Glomerular endothelial cell (primary cell): Measurements from ENCODE around the gene LOXL1. TPM values are rescaled to one million over a fixed set of nuclear protein-coding genes. Genes with fewer than 3 reads are reported as not detected.

Source experiments
- DNase-seq: peaks from one replicate; pipeline ENCODE4 v3.0.0-alpha.2; 2011; ENCODE audit warnings: low read depth, low spot score; ENCODE audit errors: extremely low read depth
- total RNA-seq: library from RNA; depleted of rRNA; stranded (reverse); fragments of >200 nt; gene quantifications from 2 replicates; pipeline ENCODE4 v1.2.3, GENCODE V29; 2015

LOXL1 gene
- total RNA-seq, 1 donor from 2014 or later, result 37.7 TPM

DNA sequence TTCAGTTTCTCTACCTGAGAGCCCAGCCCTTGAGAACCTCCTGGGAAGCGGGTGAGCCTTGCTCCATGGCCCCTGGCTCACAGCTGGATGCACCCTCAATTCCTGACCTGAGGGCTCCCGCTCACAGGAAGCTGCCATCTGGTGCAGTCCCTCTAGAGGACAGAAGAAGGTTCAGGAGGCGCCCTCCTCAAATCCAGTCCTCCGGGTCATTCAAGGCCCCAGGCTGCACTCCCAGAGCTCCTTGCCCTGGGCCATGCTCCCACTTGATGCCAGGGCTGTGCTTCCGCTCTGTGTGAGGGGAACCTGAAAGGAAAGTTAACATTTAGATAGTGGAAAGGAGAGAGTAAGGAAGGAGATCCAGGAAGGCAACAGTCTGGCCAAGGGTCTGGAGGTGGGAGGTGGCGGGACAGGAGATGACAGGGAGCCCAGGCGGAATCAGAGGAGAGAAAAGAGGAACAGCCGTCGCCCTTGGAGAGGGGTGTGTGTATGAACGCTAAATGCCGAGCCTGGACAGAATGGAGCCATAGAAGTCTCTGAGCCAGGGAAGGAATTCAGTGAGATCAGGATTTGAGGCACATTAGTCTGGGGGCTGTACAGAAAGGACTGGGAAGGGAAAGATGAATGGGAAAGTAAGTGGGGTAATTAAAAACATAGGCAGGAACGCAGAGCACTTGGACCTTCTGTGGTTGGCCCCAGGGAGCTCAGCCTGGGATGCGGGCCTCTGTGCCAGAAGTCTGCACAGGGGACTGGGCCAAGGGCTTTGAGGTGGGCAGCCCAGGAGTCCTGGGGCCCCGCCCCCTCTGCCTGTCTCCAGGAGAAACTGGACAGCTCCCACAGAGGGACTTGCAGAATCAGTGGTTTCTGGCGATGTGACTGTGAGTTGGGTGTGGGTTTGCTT is 26.8 kb upstream of the LOXL1 start:
- no peak for DNase-seq

DNA sequence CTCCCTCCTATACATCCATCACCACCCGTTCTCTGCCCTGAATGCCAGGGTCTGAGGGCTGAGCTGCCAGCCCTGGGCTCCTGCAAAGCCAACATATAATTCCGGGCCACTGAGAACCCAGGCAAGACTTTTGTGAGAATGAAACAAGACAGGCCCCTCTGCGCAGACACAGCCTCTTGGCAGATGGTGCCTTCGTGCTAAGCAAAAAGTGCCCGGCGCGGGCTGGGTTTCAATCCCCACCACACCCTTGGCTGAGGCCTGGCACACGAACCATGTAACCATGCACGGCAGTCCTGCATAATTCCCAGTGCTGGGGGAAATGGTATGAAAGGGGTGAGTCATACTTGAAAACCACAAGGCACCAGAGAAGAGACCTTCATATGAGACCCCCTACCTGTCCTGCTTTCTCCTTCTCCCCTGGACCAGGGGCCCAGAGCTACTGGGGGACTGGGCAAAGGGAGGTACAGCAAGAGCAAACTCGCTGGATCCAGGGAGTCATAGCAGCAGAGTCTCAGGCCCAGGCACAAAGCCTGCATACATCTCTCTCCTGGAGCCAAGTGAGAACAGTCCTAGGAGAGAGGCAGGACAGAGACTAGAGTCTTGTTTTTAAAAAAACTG is 26.1 kb upstream of the LOXL1 start:
- DNase-seq, result no peak

DNA sequence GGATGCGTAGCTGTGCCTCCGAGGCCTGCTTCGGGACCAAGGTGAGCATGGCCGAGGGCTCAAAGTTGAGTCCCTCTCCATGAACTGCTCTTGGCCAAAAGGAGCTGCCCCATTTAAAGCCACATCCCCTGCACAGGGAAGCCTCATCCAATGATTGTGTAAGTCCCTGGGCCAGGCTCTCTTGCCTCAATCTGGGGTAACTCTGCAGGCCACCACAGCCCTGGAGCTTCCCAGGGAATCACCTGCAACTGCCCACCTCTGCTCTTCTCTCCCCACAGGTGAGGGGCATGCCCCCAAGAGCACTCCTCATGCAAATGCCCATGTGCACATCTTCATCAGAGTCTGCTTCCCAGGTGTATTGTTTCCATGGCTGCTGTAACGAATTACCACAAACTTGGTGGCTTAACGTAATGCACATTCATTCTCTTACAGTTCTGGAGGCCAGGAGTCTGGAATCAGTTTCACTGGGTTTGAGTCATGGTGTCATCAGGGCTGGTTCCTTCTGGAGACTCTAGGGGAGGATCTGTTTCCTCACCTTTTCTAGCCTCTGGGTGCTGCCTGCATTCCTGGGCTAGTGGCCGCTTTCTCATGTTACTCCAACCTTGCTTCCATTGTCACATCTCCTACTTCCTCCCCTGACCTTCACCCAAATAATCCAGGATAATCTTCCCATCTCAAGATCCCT is 25.0 kb upstream of the LOXL1 start:
- DNase-seq, result no peak

DNA sequence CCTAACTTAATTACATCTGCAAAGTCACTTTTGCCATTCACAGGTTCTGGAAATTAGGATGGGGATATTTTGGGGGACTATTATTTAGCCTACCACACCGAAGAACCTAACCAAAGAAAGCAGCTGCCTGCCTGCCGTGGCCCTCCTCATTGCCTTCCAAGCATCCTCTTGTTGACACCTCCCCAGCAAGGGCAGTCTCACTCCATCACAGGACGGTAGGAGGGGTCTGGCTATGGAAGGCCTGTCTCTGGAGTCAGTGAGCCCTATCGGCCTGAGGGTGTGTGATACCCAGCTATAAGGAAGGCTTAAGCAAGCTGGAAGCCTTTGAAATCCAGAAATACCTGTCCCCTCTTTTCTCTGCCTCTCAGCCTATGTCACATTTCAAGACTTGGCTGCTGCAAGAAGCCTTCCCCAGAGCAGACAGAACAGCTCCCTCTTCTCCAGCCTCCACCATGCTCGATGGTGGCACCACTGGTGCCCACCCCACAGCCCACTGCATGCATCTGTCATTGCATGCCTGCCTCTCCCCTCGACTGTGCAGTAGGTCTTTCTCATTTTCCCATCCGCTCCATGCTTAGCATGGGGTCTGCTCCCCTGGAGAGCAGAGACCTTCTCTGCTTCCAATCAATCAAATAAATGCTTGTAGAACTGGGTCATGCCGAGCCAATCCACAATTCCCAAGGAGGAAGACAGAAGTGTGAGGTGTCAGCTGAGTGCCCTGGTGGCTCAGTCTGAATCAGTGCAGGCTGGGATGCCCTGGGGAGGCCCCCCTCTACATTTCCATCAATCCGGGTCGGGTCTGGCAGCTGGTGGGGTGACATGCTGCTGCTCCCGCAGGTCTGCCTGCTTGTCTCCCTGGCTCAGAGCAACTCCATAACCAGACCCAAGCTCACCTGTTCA is 23.9 kb upstream of the LOXL1 start:
- no peak for DNase-seq

DNA sequence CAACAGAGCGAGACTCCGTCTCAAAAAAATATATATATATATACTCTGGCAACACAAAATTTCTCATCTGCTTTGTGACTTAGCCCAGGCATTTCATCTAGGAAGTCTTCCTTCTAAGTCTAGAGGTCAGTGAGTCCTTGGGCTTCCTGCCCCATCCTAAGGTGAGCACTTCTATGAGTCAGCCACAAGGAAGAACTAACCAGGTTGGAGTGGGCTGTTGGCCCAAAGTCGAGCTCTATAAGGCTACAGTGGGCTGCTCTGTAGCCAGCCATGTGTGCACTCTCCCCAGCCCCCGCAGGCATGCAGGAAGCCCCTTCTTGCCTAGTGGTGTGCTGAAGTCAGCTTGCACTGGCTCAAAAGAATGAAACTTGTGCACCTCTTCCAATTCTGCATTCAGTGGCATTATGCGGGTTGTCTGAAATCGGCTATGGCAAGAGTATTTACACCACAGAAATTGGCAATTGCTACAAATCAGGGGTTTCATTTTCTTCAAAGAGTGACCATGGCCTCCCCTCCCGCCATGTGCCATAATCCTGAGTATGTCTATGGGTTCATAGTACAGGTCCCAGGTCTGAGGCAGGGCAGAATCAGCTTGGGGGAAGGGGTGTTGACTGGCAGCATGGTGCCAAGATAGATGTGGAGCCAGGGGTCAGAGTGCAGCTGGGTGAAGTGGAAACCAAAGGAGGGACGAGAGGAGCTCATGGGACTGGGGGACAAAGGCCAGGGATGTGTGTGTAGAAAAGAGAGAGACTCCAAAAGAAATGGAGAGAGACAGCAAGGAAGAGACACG is 22.0 kb upstream of the LOXL1 start:
- no peak for DNase-seq

DNA sequence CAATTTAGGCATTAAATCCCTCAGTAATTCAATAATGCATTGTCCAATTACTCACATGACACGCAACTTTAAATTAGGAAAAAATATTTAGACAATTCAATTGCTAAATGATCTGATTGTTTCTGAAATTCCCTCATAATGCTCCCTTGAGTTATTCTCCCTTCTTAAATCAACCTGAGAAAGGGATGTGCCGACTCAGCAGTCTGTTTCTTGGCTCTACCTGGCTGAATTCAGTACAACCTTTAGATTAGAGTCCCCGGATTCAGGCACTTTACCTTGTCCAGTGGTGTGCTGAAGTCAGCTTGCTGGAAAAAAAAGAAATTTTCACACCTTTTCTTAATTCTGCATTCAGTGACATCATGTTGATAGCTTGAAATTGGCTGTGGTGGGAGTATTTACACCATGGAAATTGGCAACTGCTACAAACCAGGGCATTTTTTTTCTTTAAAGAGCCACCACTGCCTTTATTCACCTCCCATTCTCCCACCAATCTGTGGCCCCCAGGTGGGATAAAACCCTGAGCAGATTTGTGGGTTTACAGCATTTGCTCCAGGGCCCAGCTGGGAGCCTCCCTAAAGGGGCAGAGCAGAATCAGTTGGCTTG is 20.9 kb upstream of the LOXL1 start:
- DNase-seq, result no peak

DNA sequence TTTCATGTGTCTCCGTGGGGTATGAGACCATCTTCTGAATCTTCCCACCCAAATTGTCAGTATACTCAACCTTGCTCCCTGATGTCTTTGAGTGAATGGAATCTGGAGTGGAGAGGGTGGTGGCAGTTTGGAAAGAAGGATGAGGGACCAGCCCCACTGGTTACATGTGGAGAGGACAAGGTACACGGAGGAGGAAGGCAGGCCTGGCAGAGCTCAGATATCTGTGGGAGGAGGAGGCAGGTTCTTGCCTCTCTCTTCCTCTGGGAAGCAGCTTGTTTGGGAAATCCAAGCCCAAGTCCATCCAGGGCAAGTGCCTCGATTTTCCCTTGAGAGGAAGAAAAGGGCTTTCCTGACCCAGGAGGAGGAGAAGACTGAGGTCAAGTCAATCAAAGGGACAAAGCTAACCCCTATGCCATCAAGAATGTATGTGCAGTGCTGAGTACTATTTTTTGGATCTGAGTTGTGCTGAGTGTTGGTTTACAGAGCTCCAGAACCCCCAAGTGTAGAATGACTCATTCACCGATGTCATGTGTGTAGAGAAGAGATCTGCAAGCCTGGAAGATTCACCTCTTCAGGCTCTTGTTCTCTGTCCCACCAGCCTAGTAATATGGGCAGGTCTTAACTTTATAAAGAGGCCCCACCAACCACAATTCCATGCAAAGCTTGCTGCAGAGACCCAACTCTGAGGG is 19.8 kb upstream of the LOXL1 start:
- no peak for DNase-seq

DNA sequence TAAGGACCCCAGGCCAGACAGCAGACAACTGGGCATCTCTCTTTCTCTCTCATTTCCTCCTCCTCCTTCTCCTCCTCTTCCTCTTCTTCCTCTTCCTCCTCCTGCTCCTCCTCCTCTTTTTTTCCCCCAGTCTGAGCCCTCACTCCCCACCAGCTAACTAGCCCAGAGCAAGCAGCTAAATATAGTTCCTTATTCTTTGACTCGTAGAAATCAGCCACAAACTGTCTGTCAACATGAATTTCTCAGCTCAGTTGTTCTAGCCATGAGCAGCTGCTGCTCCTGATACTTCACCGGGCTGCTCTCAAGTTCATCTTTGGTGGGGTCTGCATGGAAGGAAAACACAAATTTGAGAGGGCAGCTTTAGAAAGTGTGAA is 19.2 kb upstream of the LOXL1 start:
- no peak for DNase-seq

DNA sequence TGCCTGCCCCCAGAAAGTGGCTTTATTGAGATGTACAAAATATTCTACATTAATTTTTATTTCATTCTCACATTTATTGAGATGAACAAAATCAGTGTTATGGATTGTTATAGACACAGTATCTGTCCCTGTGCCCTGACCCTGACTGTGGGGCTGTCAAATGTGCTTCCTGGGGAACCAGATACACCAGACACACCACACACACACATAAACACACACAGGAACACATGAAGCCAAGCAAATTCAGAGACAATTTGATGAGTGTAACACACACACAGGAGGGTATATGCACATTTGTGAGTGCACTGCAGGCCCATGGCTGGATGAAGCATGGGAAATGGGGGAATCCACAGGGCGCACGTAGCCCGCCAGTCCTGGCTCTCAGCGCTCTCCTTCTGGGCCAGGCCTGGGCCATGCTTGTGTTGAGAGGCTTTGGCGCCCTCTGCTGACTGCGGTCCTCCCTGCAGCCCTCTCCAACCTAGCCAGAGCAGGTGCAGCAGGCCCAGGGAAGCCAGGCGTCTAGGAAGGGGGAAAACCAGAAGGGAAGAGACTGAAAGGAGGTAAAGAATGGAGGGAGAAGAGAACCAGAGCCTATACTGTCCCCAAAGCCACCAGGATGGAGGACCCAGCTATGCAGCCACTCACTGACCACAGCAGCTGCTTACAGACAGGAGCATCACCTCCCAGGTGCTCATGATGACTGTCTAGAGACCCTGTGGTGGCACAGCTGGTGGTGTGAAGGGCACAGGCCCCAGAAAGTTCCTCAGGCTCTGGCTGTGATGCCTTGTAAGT is 18.0 kb upstream of the LOXL1 start:
- DNase-seq, result no peak

DNA sequence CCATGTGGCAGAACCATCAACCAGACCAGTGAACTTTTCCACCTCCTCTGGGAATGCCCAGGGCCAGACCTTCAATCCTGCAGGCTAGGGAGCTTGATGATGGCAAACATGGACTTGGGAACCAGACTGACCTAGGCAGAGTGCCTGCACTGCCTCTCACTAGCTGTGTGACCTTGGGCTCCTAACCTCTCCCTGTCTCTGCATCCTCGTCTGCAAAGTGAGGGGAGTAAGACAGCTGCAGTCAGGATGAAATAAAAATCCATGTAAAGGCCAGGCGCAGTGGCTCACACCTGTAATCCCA is 17.5 kb upstream of the LOXL1 start:
- DNase-seq, result no peak

DNA sequence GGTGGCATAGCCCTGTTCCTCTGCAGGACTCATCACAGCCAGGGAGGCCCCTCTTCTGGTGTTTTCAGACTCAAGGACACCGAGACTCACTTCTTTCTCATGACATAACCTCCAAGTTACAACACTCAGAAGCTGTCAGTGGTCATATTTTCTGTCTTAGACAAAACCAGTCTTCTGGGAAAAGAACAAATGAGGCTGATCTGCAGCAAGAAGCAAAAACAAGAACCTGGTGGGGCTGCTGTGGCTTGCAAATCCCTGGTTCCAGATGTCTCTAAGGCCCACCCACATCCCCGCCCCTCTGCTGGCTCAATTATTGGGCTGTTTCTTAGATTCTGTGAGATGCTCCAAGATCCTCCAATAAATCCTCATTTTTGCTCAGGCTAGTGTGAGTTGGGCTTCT is 16.6 kb upstream of the LOXL1 start:
- DNase-seq, result no peak

DNA sequence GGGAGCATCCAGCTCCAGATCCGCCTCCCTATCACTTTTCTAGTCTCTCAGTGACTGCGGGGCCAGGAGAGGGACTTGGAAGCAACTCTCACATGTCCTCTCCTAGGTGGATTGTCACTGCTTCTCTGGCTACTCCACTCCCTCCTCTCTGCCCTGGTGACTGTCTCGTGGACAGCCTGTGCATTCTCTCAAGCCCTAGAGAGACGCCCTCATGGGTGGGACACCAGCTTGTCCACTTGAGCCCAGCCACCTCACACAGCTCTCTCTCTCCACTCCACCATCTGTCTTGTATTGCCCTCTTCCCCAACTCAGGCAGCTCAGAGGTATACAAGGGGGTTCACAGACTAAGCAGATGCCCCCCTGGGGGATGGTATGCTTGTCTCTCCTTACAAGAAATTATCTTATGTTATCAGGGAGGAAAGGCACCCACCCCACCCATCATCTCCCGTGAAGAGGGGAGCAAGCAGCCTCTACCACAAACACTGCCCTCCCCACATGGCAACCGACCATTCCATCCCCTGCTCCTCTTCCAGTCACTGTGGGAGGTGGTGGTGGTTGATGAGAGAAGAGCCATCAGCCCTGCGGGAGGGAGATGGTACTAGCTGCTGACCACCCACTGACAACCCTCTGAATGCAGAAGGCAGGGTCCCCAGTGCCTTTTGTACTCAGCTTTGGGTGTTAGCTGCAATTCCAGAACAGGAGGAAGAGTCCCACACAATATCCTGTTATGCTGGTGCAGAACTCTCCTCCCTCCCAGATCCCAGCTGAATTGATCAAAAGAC is 15.5 kb upstream of the LOXL1 start:
- DNase-seq, result no peak

DNA sequence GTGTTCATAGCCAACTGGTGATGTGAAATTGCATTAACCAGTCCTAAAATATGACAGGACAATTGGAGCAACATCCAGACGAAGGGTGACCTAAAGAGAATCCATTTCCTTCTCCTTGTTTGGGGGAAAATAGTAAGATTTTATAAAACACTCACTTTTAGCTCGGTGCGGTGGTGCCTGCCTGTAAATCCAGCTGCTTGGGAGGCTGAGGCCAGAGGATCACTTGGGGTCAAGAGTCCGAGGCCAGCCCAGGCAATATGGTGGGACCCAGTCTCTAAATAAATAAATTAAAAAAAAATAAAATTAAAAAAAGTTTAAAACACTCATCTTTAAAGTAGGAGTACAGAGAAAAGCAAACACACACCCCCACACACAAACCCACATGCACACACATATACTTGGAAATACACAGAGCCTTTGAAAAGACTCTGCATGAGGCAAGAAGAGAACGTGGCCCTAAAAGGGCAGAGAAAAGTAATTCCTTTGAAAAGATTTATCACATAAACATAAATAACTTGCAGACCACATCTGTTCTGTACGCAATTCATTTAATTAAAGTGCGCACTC is 14.1 kb upstream of the LOXL1 start:
- DNase-seq, result no peak

DNA sequence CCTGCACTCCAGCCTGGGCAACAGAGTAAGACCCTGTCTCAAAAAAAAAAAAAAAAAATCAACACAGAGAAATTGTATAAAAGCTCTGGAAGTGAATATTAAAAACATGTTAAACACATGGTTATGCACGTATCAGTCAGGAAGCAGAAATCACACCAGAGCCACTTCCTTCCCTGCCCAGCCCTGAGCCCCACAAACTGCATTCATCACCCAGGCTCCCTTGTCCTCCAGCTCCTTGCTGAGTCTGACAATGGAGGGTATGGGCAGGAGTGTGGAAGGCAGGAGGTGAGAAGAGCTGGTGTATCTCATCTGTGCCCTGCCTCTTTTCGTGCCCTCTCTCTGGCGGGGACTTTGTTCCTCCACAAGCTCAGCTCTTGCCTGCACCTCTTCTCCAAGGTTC is 12.1 kb upstream of the LOXL1 start:
- DNase-seq, result no peak

DNA sequence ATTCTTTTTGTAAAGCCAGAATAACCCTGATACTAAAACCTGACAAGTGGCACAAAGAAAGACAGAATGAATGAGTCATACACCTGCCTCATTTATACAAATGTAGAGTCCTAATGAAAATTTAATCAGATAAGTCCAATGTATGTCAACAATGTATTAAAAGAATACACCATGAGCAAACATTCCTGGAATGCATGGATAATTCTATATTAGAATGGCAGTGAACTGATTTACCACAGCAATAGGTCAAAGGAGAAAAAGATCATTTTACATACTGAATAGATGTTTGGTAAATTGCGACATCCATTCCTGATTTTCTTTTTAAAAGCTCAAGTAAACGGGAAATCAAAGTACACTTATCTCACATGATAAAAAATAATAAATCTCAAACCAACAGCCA is 11.2 kb upstream of the LOXL1 start:
- DNase-seq, result no peak

DNA sequence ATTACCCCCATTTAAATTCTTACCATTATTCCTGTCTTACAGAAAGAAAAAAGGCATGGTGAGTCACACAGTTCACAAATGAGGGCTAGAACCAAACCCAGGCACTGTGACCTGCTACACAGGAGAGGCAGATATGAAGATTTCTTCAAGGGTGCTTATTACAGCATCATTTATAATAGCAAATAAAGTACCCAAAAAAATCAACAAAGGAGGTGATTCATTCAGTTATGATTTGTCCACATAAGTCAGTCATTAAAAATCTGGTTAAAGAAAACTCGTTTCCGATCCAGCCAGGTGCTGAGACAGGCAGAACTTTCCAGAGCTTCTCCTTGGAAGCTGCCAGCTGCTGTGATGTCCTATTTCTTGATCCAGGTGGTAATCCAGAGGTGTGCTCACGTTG is 7.5 kb upstream of the LOXL1 start:
- no peak for DNase-seq

DNA sequence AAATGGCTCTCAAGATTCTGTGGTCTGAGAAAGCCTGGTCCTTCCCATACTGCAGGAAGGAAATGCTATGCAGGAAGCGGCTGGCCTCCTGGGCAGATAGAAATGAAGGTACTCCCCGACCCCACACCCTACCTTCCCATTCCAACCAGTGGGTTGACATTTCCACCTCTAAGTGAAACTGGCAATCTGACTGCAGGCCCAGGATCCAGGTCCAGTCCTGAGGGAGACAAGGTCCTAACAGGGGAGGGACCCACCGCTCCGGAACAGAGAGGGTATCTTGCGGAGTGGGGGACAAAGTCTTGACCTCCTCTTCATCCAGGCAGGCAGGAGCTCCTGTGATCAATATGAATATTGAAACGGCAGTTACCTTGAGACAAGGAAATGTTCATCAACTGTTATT is 6.6 kb upstream of the LOXL1 start:
- no peak for DNase-seq
